SK-N-SH (cell line): ENCODE measurements around the gene EIPR1. TPM values are rescaled to one million over a fixed set of nuclear protein-coding genes. Genes with fewer than 3 reads are reported as not detected.

ENCODE experiments used
- CTCF ChIA-PET: fragments of 300-600, 350-600 bp; formaldehyde crosslinking; extraction: SDS; loops from one replicate; lab custom pipeline; 2021; lab: Yijun Ruan, JAX
- POLR2A ChIA-PET: fragments of 350-600 bp; sonication (Branson Sonifier 250); formaldehyde crosslinking; extraction: SDS; loops from one replicate; lab custom pipeline; 2020; ENCODE audit warnings: antibody characterized with exemption, inconsistent platforms; lab: Yijun Ruan, JAX
- DNase-seq: peaks from one replicate; pipeline ENCODE4 v3.0.0; 2012
- H2AFZ ChIP-seq: fragments of 200-600 bp; sonication (generic); 2 replicates; pipeline ENCODE4 v1.8.1; 2016; ENCODE audit warnings: antibody characterized with exemption, mild to moderate bottlenecking, low read depth
- H3F3A ChIP-seq: fragments of 200-600 bp; sonication (generic); replicated peaks from 2 replicates; pipeline ENCODE3; 2016; ENCODE audit warnings: antibody characterized with exemption, mild to moderate bottlenecking; ENCODE audit not compliant: insufficient read depth
- H3K27ac ChIP-seq, 2 experiments: fragments of 200-500 bp in 1 of 2; fragments of 200-600 bp in 1 of 2; sonication (Bioruptor generic) in 1 of 2; sonication (generic), shearing (Covaris generic) in 1 of 2; 2 replicates each; pipeline versions ENCODE4 v1.5.1 to v1.6.1; 2014 to 2016; ENCODE audit warnings: low read depth in 2 of 2, inconsistent platforms in 1 of 2, low read length in 1 of 2, mild to moderate bottlenecking in 1 of 2, mixed read lengths in 1 of 2
- H3K27me3 ChIP-seq: fragments of 200-600 bp; sonication (generic), shearing (Covaris generic); 2 replicates; pipeline ENCODE4 v1.6.1; 2016; ENCODE audit warnings: mixed run types; ENCODE audit not compliant: insufficient read depth
- H3K36me3 ChIP-seq, 2 experiments: fragments of 200-500 bp in 1 of 2; fragments of 200-600 bp in 1 of 2; sonication (Bioruptor generic) in 1 of 2; sonication (generic) in 1 of 2; replicated peaks in 1 of 2; 2 replicates each; pipeline versions ENCODE3 to v1.5.1; 2014 to 2016; ENCODE audit warnings: low read length in 1 of 2, mild to moderate bottlenecking in 1 of 2; ENCODE audit not compliant: insufficient read depth in 2 of 2, control insufficient read depth in 1 of 2
- H3K4me1 ChIP-seq, 2 experiments: fragments of 200-500 bp in 1 of 2; fragments of 200-600 bp in 1 of 2; sonication (Bioruptor generic) in 1 of 2; sonication (generic), shearing (Covaris generic) in 1 of 2; 2 replicates each; pipeline versions ENCODE4 v1.5.1 to v1.6.1; 2014 to 2016; ENCODE audit warnings: low read depth in 1 of 2, low read length in 1 of 2, mixed run types in 1 of 2; ENCODE audit not compliant: insufficient read depth in 2 of 2, control insufficient read depth in 1 of 2
- H3K4me2 ChIP-seq: fragments of 200-600 bp; sonication (generic), shearing (Covaris generic); 2 replicates; pipeline ENCODE4 v1.6.1; 2017; ENCODE audit warnings: mixed run types
- H3K4me3 ChIP-seq, 2 experiments: fragments of 200-500 bp in 1 of 2; fragments of 200-600 bp in 1 of 2; sonication (Bioruptor generic) in 1 of 2; sonication (generic), shearing (Covaris generic) in 1 of 2; 2 replicates each; pipeline versions ENCODE4 v1.5.1 to v1.8.1; 2014 to 2016; ENCODE audit warnings: low read depth in 2 of 2, inconsistent platforms in 1 of 2, low read length in 1 of 2, mild to moderate bottlenecking in 1 of 2, mixed read lengths in 1 of 2, moderate library complexity in 1 of 2
- H3K79me2 ChIP-seq: fragments of 200-600 bp; sonication (generic); 2 replicates; pipeline ENCODE4 v1.8.1; 2017; ENCODE audit warnings: mild to moderate bottlenecking; ENCODE audit not compliant: insufficient read depth
- H3K9ac ChIP-seq: fragments of 200-600 bp; sonication (generic); 2 replicates; pipeline ENCODE4 v1.6.1; 2017; ENCODE audit warnings: mixed run types
- H3K9me2 ChIP-seq: fragments of 200-600 bp; sonication (generic); 2 replicates; pipeline ENCODE4 v1.6.1; 2017; ENCODE audit warnings: mixed run types
- H3K9me3 ChIP-seq: fragments of 200-600 bp; sonication (generic); 2 replicates; pipeline ENCODE4 v1.6.1; 2017; ENCODE audit warnings: mixed run types, mild to moderate bottlenecking, moderate library complexity
- H4K20me1 ChIP-seq: fragments of 200-600 bp; sonication (generic); 2 replicates; pipeline ENCODE4 v1.6.1; 2017; ENCODE audit warnings: mild to moderate bottlenecking, mixed run types; ENCODE audit not compliant: insufficient read depth
- EP300 ChIP-seq, 2 experiments: IDR thresholded peaks; 2 replicates each; pipeline versions ENCODE4 v1.4.0 to v1.6.1; 2012; ENCODE audit warnings: borderline replicate concordance in 1 of 2, low read depth in 1 of 2, low read length in 1 of 2
- EZH2phosphoT487 ChIP-seq: fragments of 200-600 bp; sonication (generic); IDR thresholded peaks from 2 replicates; pipeline ENCODE4 v1.6.1; 2017; ENCODE audit warnings: low read depth, mixed run types, mild to moderate bottlenecking, antibody characterized with exemption, moderate library complexity, borderline replicate concordance
- FOSL2 ChIP-seq: IDR thresholded peaks from 2 replicates; pipeline ENCODE4 v1.4.0; 2012; ENCODE audit warnings: low read depth, mild to moderate bottlenecking, moderate library complexity, borderline replicate concordance
- FOXJ3 ChIP-seq: sonication (generic); formaldehyde crosslinking; IDR thresholded peaks from 2 replicates; pipeline ENCODE4 v1.5.1; 2020; ENCODE audit warnings: mild to moderate bottlenecking, missing genetic modification reagents
- FOXM1 ChIP-seq: IDR thresholded peaks from 2 replicates; pipeline ENCODE4 v1.4.0; 2012; ENCODE audit warnings: low read depth, mild to moderate bottlenecking
- GATA2 ChIP-seq: sonication (generic); formaldehyde crosslinking; IDR thresholded peaks from 2 replicates; pipeline ENCODE4 v1.5.0; 2020; ENCODE audit warnings: mild to moderate bottlenecking, missing genetic modification reagents
- JUND ChIP-seq: IDR thresholded peaks from 2 replicates; pipeline ENCODE4 v1.4.0; 2012
- NFIC ChIP-seq: IDR thresholded peaks from 2 replicates; pipeline ENCODE4 v1.4.0; 2012; ENCODE audit warnings: borderline replicate concordance
- NRF1 ChIP-seq: IDR thresholded peaks from 2 replicates; pipeline ENCODE4 v1.6.1; 2012; ENCODE audit warnings: low read depth, mild to moderate bottlenecking, low read length
- POLR2AphosphoS5 ChIP-seq: IDR thresholded peaks from 2 replicates; pipeline ENCODE4 v1.6.1; 2012; ENCODE audit warnings: low read depth, low read length
- RXRA ChIP-seq: IDR thresholded peaks from 2 replicates; pipeline ENCODE4 v1.4.0; 2012; ENCODE audit warnings: low read depth, mild to moderate bottlenecking, borderline replicate concordance
- SMC3 ChIP-seq: IDR thresholded peaks from 2 replicates; pipeline ENCODE4 v1.6.1; 2012; ENCODE audit warnings: low read depth, low read length, improper control_type of control experiment
- TEAD4 ChIP-seq: IDR thresholded peaks from 2 replicates; pipeline ENCODE4 v1.4.0; 2012; ENCODE audit warnings: mild to moderate bottlenecking, borderline replicate concordance; ENCODE audit not compliant: insufficient read depth
- USF1 ChIP-seq: IDR thresholded peaks from 2 replicates; pipeline ENCODE4 v1.4.0; 2012; ENCODE audit warnings: low read depth, borderline replicate concordance
- USF2 ChIP-seq: fragments of 150-350 bp; IDR thresholded peaks from 2 replicates; pipeline ENCODE4 v1.6.1; 2017; ENCODE audit warnings: antibody characterized with exemption, low read length, low read depth, borderline replicate concordance
- YY1 ChIP-seq: IDR thresholded peaks from 2 replicates; pipeline ENCODE4 v1.4.0; 2012; ENCODE audit warnings: low read depth, mild to moderate bottlenecking
- WGBS: methylation state at CpG from one replicate; pipeline ENCODE4 v1.1.6; 2017; ENCODE audit warnings: low lambda C conversion rate; 5-methylcytosine and 5-hydroxymethylcytosine counted together
- polyA plus RNA-seq, 3 experiments: library from polyadenylated mRNA; depleted of rRNA; stranded (reverse); fragments of >200 nt; gene quantifications; 2 replicates each; pipeline ENCODE4 v1.2.3, GENCODE V29; 2012
- TF ChIP-seq, protein P1 (sequence below): IDR thresholded peaks from 2 replicates; pipeline ENCODE4 v1.4.0; 2012; ENCODE audit warnings: low read depth, borderline replicate concordance

Gene EIPR1
- polyA plus RNA-seq, 1 of the 3 experiments (the other 2 are of a cell fraction): 85.9 TPM

- no peaks in the 10 kb centered on the region for H3K27me3 ChIP-seq
- no peak overlapping the region; a peak in 1 of 4 replicates for H3K27ac ChIP-seq
- ChIA-PET POLR2A (no interaction called here), CTCF (interaction anchor here (1.3 to 1.5 kb wide), 2 partner anchors 25 to 127 kb away, joined by 3 read pairs; no protein-coding TSS in a partner anchor)
- WGBS: 89% methylated on average over 18 of the region's 24 CpGs
- no peaks in the 10 kb centered on the region for H3F3A ChIP-seq
- H3K9me2 ChIP-seq: no peaks in the 10 kb centered on the region
- no peak overlapping the region for H3K9ac ChIP-seq
- no peak for TF ChIP-seq YY1
- H2AFZ ChIP-seq: no peak overlapping the region
- H3K4me2 ChIP-seq: no peak overlapping the region
- DNase-seq: no peak
- H3K36me3 ChIP-seq: peaks cover 12 to 54% of the 10 kb centered on the region in 2 experiments
- H3K9me3 ChIP-seq: no peaks in the 10 kb centered on the region
- no peaks in the 10 kb centered on the region; a peak in 1 of 4 replicates for H3K4me1 ChIP-seq
- no peaks in the 10 kb centered on the region for H4K20me1 ChIP-seq
- H3K79me2 ChIP-seq: no peaks in the 10 kb centered on the region
- H3K4me3 ChIP-seq: no peak overlapping the region
Observed at GRCh38 chr2:3334392-3335345, 42.9 kb downstream of the EIPR1 start.

GRCh38 chr2:3332133-3332532 lies 45.5 kb downstream of the EIPR1 start:
- H3K36me3 ChIP-seq: peaks cover 12 to 45% of the 10 kb centered on the region in 2 experiments
- whole genome bisulfite sequencing: 97% methylated on average over 6 of the region's 8 CpGs

More at GRCh38 chr2:3332133-3332532, 45.5 kb downstream of the EIPR1 start:
- Histone ChIP-seq H3F3A (no peaks in the 10 kb centered on the region), H3K4me3 (no peak overlapping the region), H3K27me3 (no peaks in the 10 kb centered on the region), H3K4me1 (no peaks in the 10 kb centered on the region; a peak in 1 of 4 replicates), H2AFZ (no peak overlapping the region), H4K20me1 (no peaks in the 10 kb centered on the region), H3K9me2 (no peaks in the 10 kb centered on the region), H3K79me2 (no peaks in the 10 kb centered on the region), H3K9me3 (no peaks in the 10 kb centered on the region), H3K4me2 (no peak overlapping the region), H3K27ac (no peak overlapping the region; a peak in 1 of 4 replicates), H3K9ac (no peak overlapping the region)
- ChIA-PET CTCF (interaction anchor here (1.5 kb wide), 1 partner anchor 11 kb away, joined by 3 read pairs; no protein-coding TSS in a partner anchor), POLR2A (no interaction called here)
- TF ChIP-seq FOXM1 (no peak), TEAD4 (no peak), USF1 (no peak), YY1 (no peak), JUND (no peak), FOSL2 (no peak), USF2 (no peak), RXRA (no peak), EZH2phosphoT487 (no peak), POLR2AphosphoS5 (no peak), EP300 (IDR thresholded peaks at IDR 0.05; ENCODE audit: borderline replicate concordance in 1 of 2, low read depth in 1 of 2, low read length in 1 of 2) (no peak), NRF1 (no peak), SMC3 (no peak), NFIC (no peak), GATA2 (CRISPR knock-in tag) (no peak), FOXJ3 (no peak)
- TF ChIP-seq, protein P1, sequence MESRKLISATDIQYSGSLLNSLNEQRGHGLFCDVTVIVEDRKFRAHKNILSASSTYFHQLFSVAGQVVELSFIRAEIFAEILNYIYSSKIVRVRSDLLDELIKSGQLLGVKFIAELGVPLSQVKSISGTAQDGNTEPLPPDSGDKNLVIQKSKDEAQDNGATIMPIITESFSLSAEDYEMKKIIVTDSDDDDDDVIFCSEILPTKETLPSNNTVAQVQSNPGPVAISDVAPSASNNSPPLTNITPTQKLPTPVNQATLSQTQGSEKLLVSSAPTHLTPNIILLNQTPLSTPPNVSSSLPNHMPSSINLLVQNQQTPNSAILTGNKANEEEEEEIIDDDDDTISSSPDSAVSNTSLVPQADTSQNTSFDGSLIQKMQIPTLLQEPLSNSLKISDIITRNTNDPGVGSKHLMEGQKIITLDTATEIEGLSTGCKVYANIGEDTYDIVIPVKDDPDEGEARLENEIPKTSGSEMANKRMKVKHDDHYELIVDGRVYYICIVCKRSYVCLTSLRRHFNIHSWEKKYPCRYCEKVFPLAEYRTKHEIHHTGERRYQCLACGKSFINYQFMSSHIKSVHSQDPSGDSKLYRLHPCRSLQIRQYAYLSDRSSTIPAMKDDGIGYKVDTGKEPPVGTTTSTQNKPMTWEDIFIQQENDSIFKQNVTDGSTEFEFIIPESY: no peak
- no peak for DNase-seq
